Cardiac muscle cell (in vitro differentiated cells and primary cell): Measurements from ENCODE around the gene EN2. TPM values are rescaled to one million over a fixed set of nuclear protein-coding genes. Genes with fewer than 3 reads are reported as not detected.
A peak's percentile ranks its signal among the peaks of the same experiment; 100 is the strongest.

Source experiments
- DNase-seq, 2 donors: peaks; one replicate each; pipeline versions ENCODE4 v3.0.0 to v3.0.0-alpha.2; 2010 to 2017; ENCODE audit warnings: low read depth in 1 of 2, low spot score in 1 of 2
- H3K27ac ChIP-seq: fragments of 200-600 bp; sonication (generic); 2 replicates; pipeline ENCODE4 v1.5.1; 2016
- H3K27me3 ChIP-seq: fragments of 200-600 bp; sonication (generic); 2 replicates; pipeline ENCODE4 v1.6.0; 2016; ENCODE audit warnings: control low read depth
- H3K36me3 ChIP-seq: fragments of 200-600 bp; sonication (generic); 2 replicates; pipeline ENCODE4 v1.5.1; 2016; ENCODE audit warnings: control low read depth
- H3K4me1 ChIP-seq: fragments of 200-600 bp; sonication (generic); 2 replicates; pipeline ENCODE4 v1.8.1; 2017; ENCODE audit warnings: low read depth, mild to moderate bottlenecking, mixed run types
- H3K4me3 ChIP-seq: fragments of 200-600 bp; sonication (generic); 2 replicates; pipeline ENCODE4 v1.5.1; 2016; ENCODE audit warnings: mild to moderate bottlenecking
- H3K9me3 ChIP-seq: fragments of 200-600 bp; sonication (generic); 2 replicates; pipeline ENCODE4 v1.5.1; 2017; ENCODE audit warnings: low read depth, mild to moderate bottlenecking, control low read depth
- polyA plus RNA-seq: library from polyadenylated mRNA; unstranded; fragments of >200 nt; fragmentation: Nextera tagmentation; extraction: Ambion mirVana; gene quantifications from 2 replicates; pipeline ENCODE4 v1.2.1, GENCODE V29; 2016
- total RNA-seq: library from RNA; depleted of rRNA; stranded (reverse); fragments of >200 nt; gene quantifications from 2 replicates; pipeline ENCODE4 v1.2.3, GENCODE V29; 2016
- TF ChIP-seq, protein P1 (sequence below): IDR thresholded peaks from 2 replicates; pipeline ENCODE4 v1.5.1; 2012; ENCODE audit warnings: low read depth, mild to moderate bottlenecking, low read length

EN2 gene
- total and polyA plus RNA-seq, 2 experiments from 2014 or later = not detected

DNA sequence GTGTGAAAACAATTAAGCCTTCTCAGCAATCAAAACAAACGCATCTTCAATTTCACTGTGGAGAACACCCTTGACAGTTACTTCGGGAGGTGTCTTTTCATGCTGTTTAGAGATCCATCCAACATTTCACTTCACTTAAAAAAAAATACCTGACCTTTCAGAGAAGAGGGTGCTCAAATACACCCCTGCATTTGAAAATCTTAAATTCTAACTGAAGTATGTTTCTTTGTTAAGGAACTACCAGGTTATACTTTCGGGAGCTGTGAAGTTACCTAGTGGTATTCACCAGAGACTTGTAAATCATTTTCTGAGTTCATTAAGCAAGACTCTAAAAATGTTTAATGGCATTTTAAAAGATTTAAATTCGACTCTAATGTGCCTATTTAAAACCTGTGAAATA is 49.6 kb downstream of the EN2 start:
- Histone ChIP-seq H3K27ac (no peak overlapping the region), H3K36me3 (no peaks in the 10 kb centered on the region), H3K9me3 (no peaks in the 10 kb centered on the region), H3K27me3 (peaks cover 100% of the 10 kb centered on the region), H3K4me3 (no peak overlapping the region), H3K4me1 (no peaks in the 10 kb centered on the region)
- no peak for DNase-seq
- TF ChIP-seq, protein P1, sequence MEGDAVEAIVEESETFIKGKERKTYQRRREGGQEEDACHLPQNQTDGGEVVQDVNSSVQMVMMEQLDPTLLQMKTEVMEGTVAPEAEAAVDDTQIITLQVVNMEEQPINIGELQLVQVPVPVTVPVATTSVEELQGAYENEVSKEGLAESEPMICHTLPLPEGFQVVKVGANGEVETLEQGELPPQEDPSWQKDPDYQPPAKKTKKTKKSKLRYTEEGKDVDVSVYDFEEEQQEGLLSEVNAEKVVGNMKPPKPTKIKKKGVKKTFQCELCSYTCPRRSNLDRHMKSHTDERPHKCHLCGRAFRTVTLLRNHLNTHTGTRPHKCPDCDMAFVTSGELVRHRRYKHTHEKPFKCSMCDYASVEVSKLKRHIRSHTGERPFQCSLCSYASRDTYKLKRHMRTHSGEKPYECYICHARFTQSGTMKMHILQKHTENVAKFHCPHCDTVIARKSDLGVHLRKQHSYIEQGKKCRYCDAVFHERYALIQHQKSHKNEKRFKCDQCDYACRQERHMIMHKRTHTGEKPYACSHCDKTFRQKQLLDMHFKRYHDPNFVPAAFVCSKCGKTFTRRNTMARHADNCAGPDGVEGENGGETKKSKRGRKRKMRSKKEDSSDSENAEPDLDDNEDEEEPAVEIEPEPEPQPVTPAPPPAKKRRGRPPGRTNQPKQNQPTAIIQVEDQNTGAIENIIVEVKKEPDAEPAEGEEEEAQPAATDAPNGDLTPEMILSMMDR = no peak

DNA sequence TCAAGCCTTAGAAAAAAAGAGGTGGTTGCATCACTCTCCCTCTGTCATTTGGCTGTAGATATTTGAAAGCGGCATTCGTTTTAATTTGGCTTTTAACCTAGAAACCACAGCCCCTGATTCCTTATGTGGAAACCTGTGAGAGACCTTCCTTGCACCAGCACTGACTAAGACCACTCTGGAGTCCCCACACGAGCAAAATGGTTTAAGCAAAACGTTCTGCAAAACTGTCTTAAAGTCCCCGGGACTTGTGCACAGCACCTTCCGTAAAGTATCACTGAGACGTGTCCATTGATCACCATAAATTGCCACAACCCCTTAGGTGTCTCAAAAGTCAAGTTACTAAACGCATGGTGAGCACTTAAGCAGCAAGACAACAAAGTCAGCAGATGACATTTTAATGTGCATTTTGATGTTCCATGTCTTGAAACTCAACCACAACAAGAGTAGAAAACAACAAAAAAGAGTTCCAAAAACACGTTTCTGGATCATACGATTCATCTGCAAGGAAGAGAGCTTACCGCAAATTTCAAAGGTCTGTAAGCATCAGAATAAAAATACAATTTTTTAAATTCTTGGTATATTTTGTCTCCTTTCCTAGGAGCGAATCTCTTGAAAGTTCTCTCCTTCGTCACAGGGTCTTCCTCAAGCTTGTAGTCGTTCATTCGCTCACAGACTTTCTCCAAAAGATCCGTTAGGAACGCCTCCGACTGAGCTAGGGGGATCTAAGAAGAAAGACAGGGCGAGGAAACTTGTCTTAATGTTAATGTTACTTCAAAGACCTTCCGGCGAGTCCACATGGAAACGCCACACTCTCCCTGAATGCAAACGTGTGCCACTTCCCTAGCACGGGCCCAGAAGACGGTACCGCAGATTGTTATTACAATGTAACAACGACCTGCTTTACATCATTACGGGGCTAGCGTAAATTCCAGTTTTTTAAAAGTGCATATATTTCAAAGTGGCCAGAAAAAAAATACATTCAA is 50.7 kb downstream of the EN2 start:
- TF ChIP-seq, protein P1 = no peak
- H3K27me3 ChIP-seq = peaks cover 100% of the 10 kb centered on the region
- H3K36me3 ChIP-seq = no peaks in the 10 kb centered on the region
- H3K27ac ChIP-seq = no peak overlapping the region
- H3K4me3 ChIP-seq = no peak overlapping the region
- DNase-seq = no peak
- H3K9me3 ChIP-seq = no peaks in the 10 kb centered on the region
- no peaks in the 10 kb centered on the region for H3K4me1 ChIP-seq

DNA sequence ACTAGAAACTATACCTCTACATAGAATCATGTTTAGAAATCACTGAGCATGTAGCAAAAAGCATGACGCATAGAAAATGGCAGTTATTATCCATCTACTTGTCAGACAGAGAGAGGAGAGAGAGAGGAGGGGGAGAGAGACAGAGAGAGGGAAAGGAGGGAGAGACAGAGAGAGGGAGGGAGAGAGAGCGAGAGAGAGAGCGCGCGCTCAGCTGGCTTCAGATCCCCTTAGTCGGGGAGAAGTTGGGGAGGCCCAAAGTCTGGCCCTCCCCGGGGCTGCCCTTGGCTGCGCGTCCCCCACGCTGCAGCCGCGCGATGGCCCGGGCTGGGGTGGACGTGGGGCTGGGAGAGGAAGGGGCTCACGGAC is 51.4 kb downstream of the EN2 start:
- no peak for DNase-seq
- Histone ChIP-seq H3K4me3 (no peak overlapping the region), H3K4me1 (no peaks in the 10 kb centered on the region), H3K9me3 (no peaks in the 10 kb centered on the region), H3K36me3 (no peaks in the 10 kb centered on the region), H3K27ac (no peak overlapping the region), H3K27me3 (peaks cover 100% of the 10 kb centered on the region)
- TF ChIP-seq, protein P1 = no peak

DNA sequence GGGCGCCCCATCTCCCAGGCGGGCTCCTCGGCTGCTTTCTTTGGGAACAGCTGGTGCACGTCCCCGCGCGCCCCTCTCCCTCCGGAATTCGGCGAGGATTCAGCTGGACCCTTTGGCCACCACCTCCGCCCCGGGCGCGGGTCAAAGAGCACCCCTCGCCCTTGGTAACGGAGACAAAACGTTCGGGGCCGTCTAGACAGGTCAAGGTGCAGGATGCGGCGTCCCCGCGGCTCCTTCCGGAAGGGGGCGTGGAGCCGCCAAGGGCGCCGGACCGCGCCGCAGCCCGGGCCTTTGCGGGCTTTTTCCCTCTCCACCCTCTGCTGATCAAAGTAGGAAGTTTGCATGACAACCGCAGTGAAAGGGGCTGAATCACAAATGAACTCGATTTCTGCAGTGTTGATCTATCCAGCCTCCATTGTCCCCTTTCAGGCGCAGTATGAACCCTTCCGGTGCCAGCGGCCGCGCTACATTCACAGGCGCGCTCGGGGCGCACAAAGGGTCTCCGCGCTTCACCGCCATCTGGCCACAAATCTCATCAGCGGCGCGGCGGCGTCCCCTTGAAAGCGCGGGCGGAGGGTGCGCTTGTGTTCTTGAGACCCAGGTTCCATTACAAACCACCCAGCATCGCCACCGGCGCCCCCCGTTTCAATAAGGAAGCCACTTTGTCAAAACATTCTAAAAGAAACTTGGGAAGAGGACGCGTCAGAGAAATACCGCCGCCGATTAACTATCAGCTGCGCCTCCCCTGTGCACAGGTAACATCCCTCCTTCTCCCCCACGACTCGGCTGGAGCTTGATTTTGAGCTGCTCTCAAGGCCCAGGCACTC is 52.0 kb downstream of the EN2 start:
- H3K4me3 ChIP-seq = peak overlapping the region; percentile 5
- H3K9me3 ChIP-seq = no peaks in the 10 kb centered on the region
- H3K27ac ChIP-seq = no peak overlapping the region
- H3K27me3 ChIP-seq = peaks cover 100% of the 10 kb centered on the region
- DNase-seq = no peak
- no peaks in the 10 kb centered on the region for H3K36me3 ChIP-seq
- TF ChIP-seq, protein P1 = no peak
- no peaks in the 10 kb centered on the region for H3K4me1 ChIP-seq

DNA sequence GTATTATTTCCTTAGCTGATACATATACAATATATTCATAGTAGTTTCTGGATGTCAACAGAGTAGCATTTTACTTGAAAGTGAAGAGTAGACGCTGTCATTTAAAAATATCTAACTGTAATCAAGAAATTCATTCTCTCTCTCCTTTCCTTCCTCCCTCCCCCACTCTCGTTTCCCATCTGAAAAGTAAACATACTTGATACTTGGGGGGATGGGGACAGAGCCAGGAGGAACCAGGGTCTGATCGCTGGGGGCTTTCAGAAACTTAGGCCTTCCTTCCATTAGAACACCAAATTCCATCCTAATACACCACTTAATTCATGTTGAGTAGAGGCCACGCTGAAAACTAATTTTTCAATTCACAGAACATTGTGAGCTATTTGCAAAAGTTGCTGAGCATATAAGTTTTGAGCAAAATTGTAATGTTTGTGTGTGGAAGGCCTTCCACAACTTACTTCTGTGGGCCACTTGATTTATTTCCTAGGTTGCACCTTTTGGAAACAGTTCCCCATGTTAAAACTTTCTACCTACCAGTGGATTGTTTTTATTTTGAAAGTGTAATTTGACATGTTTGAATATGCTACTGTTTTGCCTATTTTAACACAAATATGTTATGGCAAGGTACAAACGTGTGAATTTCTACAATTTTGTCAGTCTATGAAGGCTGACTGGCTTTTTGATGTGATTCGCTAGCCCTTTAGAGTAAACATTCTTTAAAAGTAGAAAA is 53.2 kb downstream of the EN2 start:
- Histone ChIP-seq H3K9me3 (no peaks in the 10 kb centered on the region), H3K4me3 (no peak overlapping the region), H3K36me3 (no peaks in the 10 kb centered on the region), H3K27me3 (peaks cover 100% of the 10 kb centered on the region), H3K4me1 (no peaks in the 10 kb centered on the region), H3K27ac (no peak overlapping the region)
- TF ChIP-seq, protein P1 = no peak
- DNase-seq = no peak
